ENCODE results near the gene TAOK2. TPM values are rescaled to one million over a fixed set of nuclear protein-coding genes. Genes with fewer than 3 reads are reported as not detected.

TAOK2 gene
- total RNA-seq, 6 experiments from 2014 or later: 50.4 to 56.9 (median 53.0) TPM

DNA sequence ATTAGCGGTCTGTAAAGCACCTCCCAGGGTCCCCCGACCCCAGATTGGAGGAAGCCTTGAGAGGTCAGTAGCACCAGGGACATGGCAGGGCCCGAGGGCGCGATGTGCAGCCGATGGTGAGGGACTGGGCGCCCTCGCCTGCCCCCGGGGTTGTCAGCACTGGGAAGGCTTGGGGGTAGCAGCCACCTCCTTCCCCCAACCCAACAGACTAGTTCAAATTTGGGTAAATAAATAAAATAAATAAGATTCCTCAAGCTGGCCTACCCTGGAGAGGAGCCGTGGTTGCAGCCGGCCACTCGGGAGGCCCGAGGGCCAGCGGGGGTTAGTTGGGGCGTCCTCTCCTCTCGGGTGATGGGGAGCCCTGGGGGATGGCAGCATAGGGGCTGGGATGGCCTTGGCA lies 50.8 kb downstream of the TAOK2 start:
- H3K4me3 Mint-ChIP-seq: no peak overlapping the region
- TF ChIP-seq CTCF (IDR thresholded peaks at IDR 0.05): no peak
- no peaks in the 10 kb centered on the region for H3K9me3 Mint-ChIP-seq
- H3K36me3 Mint-ChIP-seq (ENCODE audit: low read depth): no peaks in the 10 kb centered on the region
- H3K27ac Mint-ChIP-seq: no peak overlapping the region
- DNase-seq: no peak
- peaks cover 34% of the 10 kb centered on the region for H3K27me3 Mint-ChIP-seq (ENCODE audit: insufficient read depth)
- peaks cover 7% of the 10 kb centered on the region for H3K4me1 Mint-ChIP-seq (ENCODE audit: low read depth)

GRCh38 chr16:30025156-30025555 lies 51.5 kb downstream of the TAOK2 start:
- no peak for TF ChIP-seq CTCF (IDR thresholded peaks at IDR 0.05)
- no peak for DNase-seq
- H3K36me3 Mint-ChIP-seq (ENCODE audit: low read depth): no peaks in the 10 kb centered on the region
- H3K27ac Mint-ChIP-seq: no peak overlapping the region
- peaks cover 41% of the 10 kb centered on the region for H3K27me3 Mint-ChIP-seq (ENCODE audit: insufficient read depth)
- no peak overlapping the region for H3K4me3 Mint-ChIP-seq
- H3K4me1 Mint-ChIP-seq (ENCODE audit: low read depth): peaks cover 6% of the 10 kb centered on the region
- H3K9me3 Mint-ChIP-seq: no peaks in the 10 kb centered on the region

GRCh38 chr16:30025574-30025973 lies 51.9 kb downstream of the TAOK2 start:
- Mint-ChIP-seq H3K4me1 (ENCODE audit: low read depth) (peaks cover 6% of the 10 kb centered on the region), H3K4me3 (no peak overlapping the region), H3K27ac (no peak overlapping the region), H3K36me3 (ENCODE audit: low read depth) (no peaks in the 10 kb centered on the region), H3K27me3 (ENCODE audit: insufficient read depth) (peaks cover 44% of the 10 kb centered on the region), H3K9me3 (no peaks in the 10 kb centered on the region)
- no peak for TF ChIP-seq CTCF (IDR thresholded peaks at IDR 0.05)
- DNase-seq: no peak

- H3K9me3 Mint-ChIP-seq: no peaks in the 10 kb centered on the region
- H3K4me3 Mint-ChIP-seq: no peak overlapping the region
- H3K27me3 Mint-ChIP-seq (ENCODE audit: insufficient read depth): peaks cover 44% of the 10 kb centered on the region
- H3K27ac Mint-ChIP-seq: no peak overlapping the region
- DNase-seq: no peak
- no peak for TF ChIP-seq CTCF (IDR thresholded peaks at IDR 0.05)
- no peaks in the 10 kb centered on the region for H3K4me1 Mint-ChIP-seq (ENCODE audit: low read depth)
- H3K36me3 Mint-ChIP-seq (ENCODE audit: low read depth): no peaks in the 10 kb centered on the region
These were observed 52.8 kb downstream of the TAOK2 start for GRCh38 chr16:30026449-30026848.

DNA sequence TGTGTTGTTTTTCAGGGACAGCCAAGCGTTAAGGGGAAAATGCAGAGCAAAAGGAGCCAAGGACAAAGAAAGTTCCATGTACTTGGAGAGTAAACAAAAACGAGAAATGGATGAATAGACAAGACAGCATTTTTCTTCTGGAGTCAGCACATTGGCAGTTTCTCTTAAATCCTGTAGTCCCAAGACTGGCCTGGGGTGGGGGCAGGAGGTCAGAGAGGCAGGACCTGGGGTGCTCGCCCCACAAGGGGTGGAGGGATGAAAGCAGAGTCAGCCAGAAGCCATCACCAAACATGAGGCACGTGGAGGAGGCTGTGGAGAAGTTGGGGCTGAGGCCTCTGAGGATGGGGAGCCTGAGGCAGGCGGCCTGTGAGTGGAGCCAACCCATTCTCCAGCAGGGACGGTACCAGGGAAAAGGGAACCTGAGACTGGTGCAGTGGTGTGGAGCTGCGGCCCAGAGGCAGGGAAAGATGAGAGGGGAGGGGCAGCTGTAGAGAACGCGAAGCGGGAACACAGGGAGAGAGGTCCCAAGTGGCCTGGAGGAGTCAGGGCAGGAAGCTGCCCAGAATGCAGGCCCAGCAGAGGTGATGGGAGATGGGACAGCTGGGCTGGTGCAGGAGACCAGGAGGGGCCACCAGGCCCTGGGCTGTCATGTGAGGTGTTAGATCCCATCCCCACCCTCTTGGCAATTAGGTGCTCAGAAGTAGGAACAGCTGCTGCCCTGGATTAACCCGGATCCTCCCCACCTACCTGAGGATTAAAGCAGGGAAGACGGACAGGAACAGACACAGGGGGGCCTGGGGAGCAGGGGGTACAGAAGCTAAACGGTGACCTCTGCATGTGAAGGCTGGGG lies 54.1 kb downstream of the TAOK2 start:
- Mint-ChIP-seq H3K4me3 (no peak overlapping the region), H3K9me3 (no peaks in the 10 kb centered on the region), H3K4me1 (ENCODE audit: low read depth) (peaks cover 6% of the 10 kb centered on the region; the same call in 1 of the 2 replicates), H3K27me3 (ENCODE audit: insufficient read depth) (peaks cover 47% of the 10 kb centered on the region), H3K27ac (no peak overlapping the region), H3K36me3 (ENCODE audit: low read depth) (no peaks in the 10 kb centered on the region)
- TF ChIP-seq CTCF (IDR thresholded peaks at IDR 0.05): no peak
- DNase-seq: no peak
